ENCODE data around the gene HSPA4L. TPM values are rescaled to one million over a fixed set of nuclear protein-coding genes. Genes with fewer than 3 reads are reported as not detected.
A peak's percentile ranks its signal among the peaks of the same experiment; 100 is the strongest.

The HSPA4L gene
- total RNA-seq, 1 experiment from 2014 or later, result 5.3 TPM

GRCh38 chr4:127870688-127871087 is 88.6 kb downstream of the HSPA4L start:
- Histone ChIP-seq H3T11ph (ENCODE audit: low read length) (no peak overlapping the region), H4K20me1 (ENCODE audit: control insufficient read depth, insufficient read depth, insufficient read length) (no peaks in the 10 kb centered on the region), H3K9ac (ENCODE audit: extremely low read depth, insufficient read length, low read length) (no peak overlapping the region), H4K5ac (ENCODE audit: insufficient read length, low read depth, low read length) (no peak overlapping the region), H3K79me1 (ENCODE audit: insufficient read depth, low read depth, low read length, poor library complexity, severe bottlenecking) (no peaks in the 10 kb centered on the region), H2BK20ac (ENCODE audit: low read depth, low read length, poor library complexity, severe bottlenecking) (no peak overlapping the region), H3K56ac (ENCODE audit: insufficient read length, low read depth, low read length) (no peak overlapping the region), H3K4me2 (ENCODE audit: insufficient read depth, insufficient read length, low read length) (no peak overlapping the region), H3K79me2 (ENCODE audit: insufficient read depth, low read length) (no peaks in the 10 kb centered on the region; the same call in 1 of the 2 replicates), H2BK12ac (ENCODE audit: insufficient read length, low read depth, low read length) (no peak overlapping the region), H3K18ac (ENCODE audit: insufficient read length, low read depth, low read length) (no peak overlapping the region), H3K23ac (ENCODE audit: insufficient read length, low read depth, low read length) (no peak overlapping the region), H2AFZ (ENCODE audit: low read length) (no peak overlapping the region), H3K14ac (ENCODE audit: insufficient read depth, low read length) (no peak overlapping the region), H3K27ac (ENCODE audit: insufficient read length, low read depth, low read length) (no peak overlapping the region), H3K23me2 (ENCODE audit: insufficient read length, low read depth, low read length, poor library complexity, severe bottlenecking) (no peaks in the 10 kb centered on the region), H3K27me3 (ENCODE audit: insufficient read depth, low read length) (no peaks in the 10 kb centered on the region), H4K91ac (ENCODE audit: insufficient read length, low read depth, low read length) (no peak overlapping the region), H4K8ac (replicated peaks; ENCODE audit: insufficient read length, low read depth, low read length) (no peak overlapping the region), H2AK5ac (ENCODE audit: insufficient read length, low read length) (no peak overlapping the region), H3K4me1 (ENCODE audit: insufficient read depth, low read length) (no peaks in the 10 kb centered on the region), H2BK5ac (ENCODE audit: insufficient read length, low read length) (peak overlapping the region; percentile 16), H2BK15ac (ENCODE audit: low read depth, low read length) (no peak overlapping the region), H2BK120ac (ENCODE audit: low read depth, low read length, poor library complexity, severe bottlenecking) (no peak overlapping the region), H3K4ac (ENCODE audit: low read depth, low read length) (no peak overlapping the region), H3K9me3 (ENCODE audit: control insufficient read depth, low read depth, low read length) (no peaks in the 10 kb centered on the region)
- H3K4me3 Mint-ChIP-seq, result no peak overlapping the region
- H3K27me3 Mint-ChIP-seq (ENCODE audit: low read depth), result no peaks in the 10 kb centered on the region
- DNase-seq, result no peak
- peaks cover 0 to 11% (median 7%) of the 10 kb centered on the region in 3 experiments; a peak in 4 of 7 replicates for H3K36me3 Mint-ChIP-seq (ENCODE audit: insufficient read depth in 1 of 3, low read depth in 3 of 3)
- H3K4me1 Mint-ChIP-seq, result peaks cover 0 to 4% of the 10 kb centered on the region in 2 experiments; a peak in 1 of 4 replicates
- no peak for TF ChIP-seq CTCF (conservative IDR thresholded peaks at IDR 0.05)
- peak overlapping the region in 2 of 3 experiments; percentile 1 to 5; a peak in 4 of 7 replicates for H3K27ac Mint-ChIP-seq
- no CpG with 5 or more reads among the region's 3 CpGs for WGBS (ENCODE audit: extremely low coverage, insufficient read length, low lambda C conversion rate)
- no peaks in the 10 kb centered on the region for H3K9me3 Mint-ChIP-seq
